Fibroblast of lung (primary cell): ENCODE measurements around the gene TP53RK. TPM values are rescaled to one million over a fixed set of nuclear protein-coding genes. Genes with fewer than 3 reads are reported as not detected.
A peak's percentile ranks its signal among the peaks of the same experiment; 100 is the strongest.

Source experiments
- DNase-seq, 2 donors: peaks; one replicate each; pipeline versions ENCODE4 v3.0.0 to v3.0.0-alpha.2; 2010; ENCODE audit warnings: low read depth in 2 of 2
- H2AFZ ChIP-seq: 2 replicates; pipeline ENCODE4 v1.5.1; 2012; ENCODE audit warnings: low read length, control low read depth, inconsistent platforms
- H3K27ac ChIP-seq: 2 replicates; pipeline ENCODE4 v1.5.1; 2011; ENCODE audit warnings: low read length, control low read depth; ENCODE audit not compliant: insufficient read depth
- H3K27me3 ChIP-seq: 2 replicates; pipeline ENCODE4 v1.5.1; 2011; ENCODE audit warnings: mild to moderate bottlenecking, low read length; ENCODE audit not compliant: control insufficient read depth, insufficient read depth
- H3K36me3 ChIP-seq: 2 replicates; pipeline ENCODE4 v1.5.1; 2011; ENCODE audit warnings: low read length; ENCODE audit not compliant: control insufficient read depth, insufficient read depth
- H3K4me1 ChIP-seq: 2 replicates; pipeline ENCODE4 v1.5.1; 2011; ENCODE audit warnings: low read length; ENCODE audit not compliant: control insufficient read depth, insufficient read depth; ENCODE audit errors: extremely low read depth
- H3K4me2 ChIP-seq: 2 replicates; pipeline ENCODE4 v1.5.1; 2011; ENCODE audit warnings: low read length, control low read depth; ENCODE audit not compliant: insufficient read depth; ENCODE audit errors: extremely low read depth
- H3K4me3 ChIP-seq, 4 experiments: fragments of 200-600 bp in 1 of 4; sonication (generic) in 1 of 4; replicated peaks in 1 of 4; 2 replicates each; pipeline ENCODE4 v1.5.1; 2011 to 2016; ENCODE audit warnings: low read length in 4 of 4, low read depth in 3 of 4, mild to moderate bottlenecking in 3 of 4, control low read depth in 2 of 4, inconsistent platforms in 1 of 4, mixed read lengths in 1 of 4; ENCODE audit not compliant: insufficient read depth in 1 of 4; ENCODE audit errors: control extremely low read depth in 1 of 4
- H3K79me2 ChIP-seq: 2 replicates; pipeline ENCODE4 v1.5.1; 2012; ENCODE audit warnings: mild to moderate bottlenecking, low read length, inconsistent platforms; ENCODE audit not compliant: control insufficient read depth, insufficient read depth
- H3K9ac ChIP-seq: 2 replicates; pipeline ENCODE4 v1.5.1; 2011; ENCODE audit warnings: mild to moderate bottlenecking, low read length, control low read depth; ENCODE audit not compliant: insufficient read depth
- H3K9me3 ChIP-seq: 2 replicates; pipeline ENCODE4 v1.5.1; 2012; ENCODE audit warnings: low read depth, low read length; ENCODE audit not compliant: control insufficient read depth, insufficient read depth
- H4K20me1 ChIP-seq: 2 replicates; pipeline ENCODE4 v1.5.1; 2011; ENCODE audit warnings: low read length; ENCODE audit not compliant: control insufficient read depth, insufficient read depth; ENCODE audit errors: extremely low read depth
- CTCF ChIP-seq, 2 donors: IDR thresholded peaks in 1 of 2; conservative IDR thresholded peaks in 1 of 2; 1 replicate in 1 of 2; 2 replicates in 1 of 2; pipeline ENCODE4 v1.5.1; 2011 to 2012; ENCODE audit warnings: low read length in 2 of 2, control low read depth in 1 of 2, inconsistent platforms in 1 of 2, low read depth in 1 of 2, mild to moderate bottlenecking in 1 of 2
- EZH2 ChIP-seq: IDR thresholded peaks from 2 replicates; pipeline ENCODE4 v1.5.1; 2012; ENCODE audit warnings: low read length, control low read depth, mild to moderate bottlenecking; ENCODE audit errors: missing control alignments
- polyA plus RNA-seq, 2 donors: library from polyadenylated mRNA; depleted of rRNA in 1 of 2; stranded (reverse) in 1 of 2; unstranded in 1 of 2; fragments of >200 nt; gene quantifications; 2 replicates each; pipeline ENCODE4 v1.2.1, GENCODE V29; 2011 to 2012; ENCODE audit warnings: missing spikeins in 1 of 2
- total RNA-seq: library from RNA; depleted of rRNA; stranded (reverse); fragments of >200 nt; gene quantifications from 2 replicates; pipeline ENCODE4 v1.2.1, GENCODE V29; 2014

TP53RK gene
- total and polyA plus RNA-seq, 2 donors (not counting 1 experiment from before 2014, with no cell fraction given), result 9.2 to 19.5 TPM

DNA sequence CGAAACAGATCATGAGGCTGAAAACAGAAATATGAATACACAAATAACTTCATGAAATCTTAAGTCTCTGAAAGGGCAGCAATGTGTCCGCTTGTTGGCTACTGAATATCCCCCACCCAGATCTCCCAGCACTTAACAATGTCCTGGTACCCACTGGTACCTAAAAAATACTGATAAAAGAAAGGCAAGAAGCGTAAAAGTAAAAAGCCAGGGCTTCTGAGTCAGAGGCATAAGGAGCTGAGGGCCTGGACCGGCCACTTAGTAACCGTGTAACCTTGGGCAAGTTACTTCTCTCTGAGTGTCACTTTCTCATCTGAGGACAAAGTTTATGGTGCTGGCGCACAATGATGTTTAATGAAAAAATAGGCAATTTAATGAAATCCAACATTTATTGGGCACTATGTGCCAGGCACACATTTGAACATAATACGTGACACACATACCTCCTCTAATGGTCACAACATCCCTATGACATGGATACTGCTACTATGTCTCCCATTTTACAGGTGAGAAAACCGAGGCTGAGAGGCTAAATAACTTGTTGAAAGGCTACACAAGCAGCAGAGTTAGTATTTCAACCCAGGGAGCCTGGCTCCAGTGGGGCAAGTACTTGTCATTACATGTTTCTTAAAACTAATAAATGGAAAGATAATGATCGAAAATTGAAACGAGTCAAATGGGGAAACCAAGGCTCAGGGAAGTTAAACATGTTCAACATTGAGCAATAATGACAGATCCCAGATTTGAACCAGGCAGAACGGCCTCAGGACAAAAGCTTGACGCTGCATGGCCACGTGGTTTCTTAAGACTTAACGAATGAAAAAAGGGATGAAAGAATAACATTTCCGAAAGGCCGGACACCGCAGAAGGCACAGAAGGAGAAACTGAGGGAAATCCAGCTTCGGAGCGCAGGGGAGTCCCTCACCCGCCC is 828 bp downstream of the TP53RK start:
- no peak for TF ChIP-seq CTCF (conservative IDR thresholded peaks at IDR 0.05 in 1 of 2, IDR thresholded peaks at IDR 0.05 in 1 of 2; ENCODE audit: low read depth in 1 of 2, low read length in 2 of 2)
- no peak for TF ChIP-seq EZH2
- DNase-seq, result peak; percentile 42 to 64
- no peaks in the 10 kb centered on the region for H3K27me3 ChIP-seq
- peak overlapping the region; percentile 92 for H3K27ac ChIP-seq
- H3K4me1 ChIP-seq, result no peaks in the 10 kb centered on the region
- peaks cover 42% of the 10 kb centered on the region for H3K79me2 ChIP-seq
- H3K9me3 ChIP-seq, result no peaks in the 10 kb centered on the region
- no peaks in the 10 kb centered on the region for H4K20me1 ChIP-seq
- H3K4me2 ChIP-seq, result peak overlapping the region; percentile 93
- peak overlapping the region; percentile 98 for H3K9ac ChIP-seq
- peaks cover 2% of the 10 kb centered on the region for H3K36me3 ChIP-seq
- peak overlapping the region; percentile 69 for H2AFZ ChIP-seq
- peak overlapping the region; percentile 62 to 99 (median 88) for H3K4me3 ChIP-seq

- H4K20me1 ChIP-seq, result no peaks in the 10 kb centered on the region
These were observed 5.1 kb downstream of the TP53RK start for GRCh38 chr20:46683939-46684750.

More at GRCh38 chr20:46683939-46684750, 5.1 kb downstream of the TP53RK start:
- Histone ChIP-seq H2AFZ (peak overlapping the region; percentile 7), H3K4me1 (no peaks in the 10 kb centered on the region), H3K36me3 (peaks cover 5% of the 10 kb centered on the region), H3K27ac (peak overlapping the region; percentile 49), H3K9me3 (no peaks in the 10 kb centered on the region), H3K79me2 (peaks cover 44% of the 10 kb centered on the region), H3K4me2 (peak overlapping the region; percentile 42), H3K9ac (peak overlapping the region; percentile 39), H3K4me3 (peak overlapping the region; percentile 30 to 89 (median 58)), H3K27me3 (no peaks in the 10 kb centered on the region)
- DNase-seq, result peak; percentile 66 to 87
- TF ChIP-seq CTCF (conservative IDR thresholded peaks at IDR 0.05 in 1 of 2, IDR thresholded peaks at IDR 0.05 in 1 of 2; ENCODE audit: low read depth in 1 of 2, low read length in 2 of 2) (no peak), EZH2 (no peak)
